GM19397 (cell line): ENCODE results near the gene IST1.

ENCODE experiments used
- ATAC-seq: cut with Tn5 transposase; IDR thresholded peaks from one replicate; pipeline ENCODE4 v1.9.1; 2021; ENCODE audit warnings: mild to moderate bottlenecking, moderate library complexity; ENCODE audit not compliant: unreplicated experiment

The IST1 gene

DNA sequence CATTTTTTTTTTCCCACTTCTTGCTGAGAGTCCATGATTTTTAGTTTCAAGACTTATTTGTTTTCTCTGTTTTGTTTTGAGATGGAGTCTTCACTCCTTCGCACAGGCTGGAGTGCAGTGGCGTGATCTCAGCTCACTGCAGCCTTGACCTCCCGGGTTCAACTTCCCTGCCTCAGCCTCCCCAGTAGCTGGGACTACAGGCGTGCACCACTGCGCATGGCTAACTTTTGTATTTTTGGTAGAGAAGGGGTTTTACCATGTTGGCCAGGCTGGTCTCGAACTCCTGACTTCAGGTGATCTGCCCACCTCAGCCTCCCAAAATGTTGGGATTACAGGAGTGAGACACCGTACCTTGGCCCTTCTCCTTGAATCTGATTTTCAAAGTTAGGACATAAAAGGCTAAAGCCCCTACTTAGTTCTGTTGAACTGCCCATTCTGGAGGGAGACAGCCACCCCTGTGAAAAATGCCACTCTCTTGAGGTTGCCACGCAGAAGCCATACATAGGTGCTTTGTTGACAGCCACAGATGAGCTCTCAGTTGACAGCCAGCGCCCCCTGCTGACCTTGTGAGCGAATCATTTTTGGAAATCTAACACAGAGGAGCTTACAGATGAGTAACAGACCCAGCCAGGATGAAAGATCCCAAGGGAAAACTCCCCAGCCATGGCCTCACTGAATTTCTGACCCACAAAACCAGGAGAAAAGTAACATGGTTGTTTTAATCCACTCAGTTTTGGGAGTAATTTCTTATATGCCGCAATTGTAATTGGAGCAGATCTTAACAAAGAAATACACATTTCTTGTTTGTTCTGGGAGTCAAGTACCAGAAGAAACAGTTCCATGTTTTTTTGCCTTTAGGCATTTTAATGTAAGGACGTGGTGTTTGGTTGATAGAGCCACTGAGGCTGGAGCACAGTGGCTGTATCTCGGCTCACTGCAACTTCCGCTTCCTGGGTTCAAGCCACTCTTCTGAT lies 66.0 kb downstream of the IST1 start:
- no peak for ATAC-seq

DNA sequence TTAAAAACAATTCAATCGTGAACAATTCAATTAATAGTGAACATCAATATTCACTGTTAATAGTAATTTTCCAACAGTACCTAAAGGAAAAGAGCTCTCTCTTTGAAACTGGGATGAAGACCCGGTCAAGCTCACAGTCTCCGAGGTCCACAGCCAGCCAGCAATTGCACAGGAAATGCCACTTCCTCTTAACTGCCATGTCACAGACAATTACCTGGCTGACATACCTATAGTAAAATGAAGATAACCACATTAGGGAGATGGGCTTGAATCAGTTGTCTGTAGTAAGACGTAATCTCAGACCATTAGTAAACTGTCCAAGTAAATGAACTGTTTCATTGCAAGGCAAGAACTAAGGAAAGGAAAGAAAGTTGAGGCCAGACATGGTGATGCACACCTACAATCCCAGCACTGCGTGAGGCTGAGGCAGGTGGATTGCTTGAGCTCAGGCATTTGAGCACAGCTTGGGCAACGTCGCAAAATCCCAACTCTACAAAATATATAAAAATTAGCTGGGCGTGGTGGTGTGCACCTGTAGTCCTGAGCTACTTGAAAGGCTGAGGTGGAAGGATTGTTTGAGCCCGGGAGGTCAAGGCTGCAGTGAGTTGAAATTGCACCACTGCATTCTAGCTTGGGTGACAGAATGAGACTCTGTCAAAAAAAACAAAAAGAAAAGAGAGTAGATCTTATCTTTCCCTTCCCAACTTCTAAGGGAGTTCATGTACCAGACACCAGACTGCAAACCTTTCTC lies 68.0 kb downstream of the IST1 start:
- ATAC-seq = no peak

DNA sequence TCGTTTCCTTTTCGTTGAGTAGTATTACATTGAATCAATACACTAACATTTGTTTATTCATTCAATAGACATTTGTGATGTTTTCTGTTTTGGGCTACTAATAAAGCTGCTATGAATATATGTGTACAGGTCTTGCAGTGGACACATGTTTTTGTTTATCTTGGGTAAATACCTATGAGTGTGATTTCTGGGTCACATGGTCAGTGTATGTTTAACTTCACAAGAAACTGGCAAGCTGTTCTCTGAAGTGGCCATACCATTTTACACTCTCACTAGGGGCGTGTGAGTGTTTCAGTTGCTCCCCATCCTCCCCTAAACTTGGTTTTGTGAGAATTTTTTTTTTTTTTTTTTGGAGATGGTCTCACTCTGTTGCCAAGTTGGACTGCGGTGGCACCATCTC lies 69.9 kb downstream of the IST1 start:
- no peak for ATAC-seq

DNA sequence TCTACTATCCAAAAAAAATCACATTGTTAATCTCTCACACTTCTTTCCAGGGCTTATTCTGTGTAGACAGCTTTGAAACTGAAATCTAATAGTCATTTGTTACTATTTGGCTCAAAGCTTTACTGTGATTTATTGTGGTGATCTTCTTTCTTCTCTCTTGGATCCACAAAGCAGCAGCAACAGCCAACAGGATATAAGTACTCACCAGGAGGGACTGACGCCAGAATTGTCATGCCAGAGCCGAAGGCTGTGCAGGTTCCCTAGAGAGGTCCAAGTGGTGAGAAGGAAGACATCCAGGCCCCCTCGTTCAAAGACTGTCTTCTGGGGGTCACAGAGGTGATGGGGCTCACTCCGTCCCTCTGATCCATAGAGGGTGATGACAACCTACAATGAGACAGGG lies 71.6 kb downstream of the IST1 start:
- ATAC-seq = no peak

DNA sequence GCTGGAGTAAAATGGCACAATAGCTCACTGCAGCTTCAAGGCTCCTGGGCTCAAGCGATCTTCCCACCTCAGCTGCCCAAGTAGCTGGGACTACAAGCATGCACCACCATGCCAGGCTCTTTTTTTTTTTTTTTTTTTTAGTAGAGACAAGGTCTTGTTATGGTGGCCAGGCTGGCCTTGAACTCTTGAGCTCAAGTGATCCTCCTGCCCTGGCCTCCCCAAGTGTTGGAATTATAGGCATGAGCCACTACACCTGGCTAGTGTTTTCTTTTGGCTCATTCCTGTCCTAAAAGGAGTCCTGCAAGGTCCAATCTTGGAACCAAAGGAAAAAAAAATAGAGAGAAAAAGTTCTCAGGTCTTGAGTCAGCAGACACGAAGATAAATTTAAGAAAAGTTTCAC lies 74.0 kb downstream of the IST1 start:
- no peak for ATAC-seq

DNA sequence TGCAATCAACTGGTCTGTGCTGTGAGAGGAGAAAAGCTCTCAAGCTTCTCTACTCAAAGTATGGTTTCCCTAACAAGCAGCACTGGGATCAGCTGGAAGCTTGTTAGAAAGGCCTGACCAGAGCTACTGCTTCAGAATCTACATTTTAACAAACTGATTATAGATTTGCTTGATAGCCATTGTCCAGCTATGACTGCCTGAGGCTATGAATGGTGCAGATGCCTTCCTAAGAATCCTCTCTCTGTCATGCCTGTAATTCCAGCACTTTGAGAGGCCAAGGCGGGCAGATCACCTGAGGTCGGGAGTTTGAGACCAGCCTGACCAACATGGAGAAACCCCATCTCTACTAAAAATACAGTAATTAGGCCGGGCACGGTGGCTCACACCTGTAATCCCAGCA lies 76.2 kb downstream of the IST1 start:
- ATAC-seq = no peak

DNA sequence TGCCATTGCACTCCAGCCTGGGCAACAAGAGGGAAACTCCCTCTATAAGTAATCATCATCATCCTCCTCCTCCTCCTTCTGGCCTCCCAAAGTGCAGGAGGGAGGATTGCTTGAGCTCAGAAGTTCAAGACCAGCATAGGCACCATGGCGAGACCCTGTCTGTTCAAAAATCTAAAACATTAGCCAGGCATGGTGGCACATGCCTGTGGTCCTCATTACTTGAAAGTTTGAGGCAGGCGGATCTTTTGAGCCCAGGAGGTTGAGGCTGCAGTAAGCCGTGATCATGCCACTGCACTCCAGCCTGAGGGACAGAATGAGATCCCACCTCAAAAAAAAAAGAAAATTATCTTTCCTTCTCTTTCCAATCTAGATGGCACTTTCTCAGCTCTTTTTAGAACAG lies 77.0 kb downstream of the IST1 start:
- no peak for ATAC-seq

DNA sequence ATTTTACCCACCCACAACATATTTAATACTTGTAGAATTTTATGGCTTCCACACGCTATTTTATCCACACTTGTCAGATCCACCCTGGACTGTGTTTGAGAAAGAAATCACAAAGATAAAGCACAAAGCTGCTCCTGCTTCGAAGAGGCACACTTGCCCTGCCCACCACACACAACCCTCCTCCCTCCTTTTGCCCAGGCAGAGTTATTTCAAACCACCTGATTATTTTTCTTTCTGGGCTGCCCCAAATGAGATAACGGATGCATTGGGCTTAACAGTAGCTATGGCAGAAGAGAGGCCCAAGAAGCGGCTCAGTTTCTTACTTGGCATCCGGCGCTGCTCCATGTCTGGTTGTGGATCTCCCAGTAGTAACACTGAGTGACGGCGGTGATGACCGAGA lies 77.7 kb downstream of the IST1 start:
- no peak for ATAC-seq

DNA sequence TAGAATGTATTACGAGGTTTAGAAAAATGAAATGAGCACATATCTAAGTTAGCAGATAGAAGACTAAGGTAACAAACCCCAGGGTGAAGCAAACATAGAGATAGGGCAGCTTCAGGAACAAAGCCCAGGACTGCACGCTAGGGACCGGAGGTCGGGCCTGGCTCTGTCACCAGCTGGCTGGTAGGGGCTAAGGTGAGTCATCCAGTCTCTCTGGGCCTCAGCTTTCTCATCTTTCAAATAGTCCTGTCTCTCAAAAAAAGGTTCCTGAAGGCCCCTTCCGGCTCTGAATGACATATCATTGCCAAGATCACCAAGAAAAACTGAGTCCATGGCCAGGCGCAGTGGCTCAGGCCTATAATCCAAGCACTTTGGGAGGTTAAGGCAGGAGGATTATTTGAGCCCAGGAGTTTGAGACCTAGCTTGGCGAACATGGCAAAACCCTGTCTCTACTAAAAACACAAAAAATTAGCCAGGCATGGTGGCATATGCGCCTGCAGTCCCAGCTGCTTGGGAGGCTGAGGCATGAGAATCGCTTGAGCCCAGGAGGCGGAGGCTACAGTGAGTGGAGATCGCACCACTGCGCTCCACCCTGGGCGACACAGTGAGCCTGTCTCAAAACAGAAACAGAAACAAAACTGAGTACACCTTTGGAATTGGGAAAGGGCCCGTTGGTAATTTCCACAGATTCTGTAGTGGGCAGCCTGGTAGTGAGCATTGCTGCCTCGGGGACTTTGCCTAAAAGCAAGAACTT lies 78.9 kb downstream of the IST1 start:
- no peak for ATAC-seq
